NCI-H1048 (cell line): ENCODE measurements around the gene RAD51B.
"Not testable (repeated sequence)": the region's sequence is repeated elsewhere in the genome, so short reads cannot be mapped to it uniquely, and the experiment has no call there.

Experiments
- DNase-seq: peaks from one replicate; lab custom pipeline; 2025; lab: John Stamatoyannopoulos, UW

The RAD51B gene

DNA sequence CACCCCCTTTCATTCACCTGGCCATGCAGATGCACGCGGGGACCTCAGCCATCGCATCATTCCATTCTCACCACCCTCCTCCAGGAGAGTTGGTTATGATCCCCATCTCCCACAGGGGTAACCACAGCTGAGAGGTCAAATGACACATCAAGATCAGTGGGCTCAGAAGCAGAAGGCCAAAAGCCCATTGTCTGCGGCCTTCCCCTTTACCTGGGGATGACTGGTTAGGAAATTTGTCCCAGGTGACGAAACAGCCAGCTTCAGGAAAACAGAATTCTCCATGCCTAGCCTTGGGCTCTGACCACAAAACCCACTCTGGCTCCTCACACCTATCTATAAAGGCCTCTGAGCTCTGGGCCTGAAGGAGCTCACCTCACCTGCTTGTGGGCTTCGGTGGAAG is 937.2 kb downstream of the RAD51B start:
- no peak for DNase-seq

GRCh38 chr14:68757618-68758081 is 938.1 kb downstream of the RAD51B start:
- no peak for DNase-seq

- no peak for DNase-seq
Measured at GRCh38 chr14:68758301-68758700, 938.7 kb downstream of the RAD51B start.

DNA sequence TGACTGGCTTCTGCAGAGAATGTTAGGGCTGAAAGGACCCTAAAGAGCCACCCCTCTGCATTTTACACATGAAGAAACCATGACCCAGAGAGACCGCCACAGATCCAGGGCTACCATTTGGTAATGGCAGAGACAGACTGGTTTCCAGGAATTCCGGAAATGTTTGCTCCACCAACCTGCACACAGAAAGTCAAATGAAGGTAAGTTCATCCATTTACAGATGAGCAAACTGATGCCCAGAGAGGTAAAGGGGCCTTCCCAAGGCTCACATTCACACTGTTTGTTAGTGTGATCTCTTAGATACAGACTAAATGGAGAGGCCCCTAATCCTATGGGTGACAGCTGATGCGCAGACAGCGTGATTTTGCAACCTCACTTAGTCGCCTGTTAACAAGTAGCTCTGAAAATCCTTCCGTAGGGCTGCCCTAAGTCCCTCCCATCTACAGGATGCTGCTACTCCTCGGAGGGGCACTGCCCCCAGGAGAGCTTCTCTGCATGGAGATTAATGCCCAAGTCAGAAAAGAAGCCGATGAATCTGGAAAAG is 939.5 kb downstream of the RAD51B start:
- no peak for DNase-seq

- no peak for DNase-seq
Measured at GRCh38 chr14:68759937-68760336, 940.4 kb downstream of the RAD51B start.

- no peak for DNase-seq
Measured at GRCh38 chr14:68760761-68761160, 941.2 kb downstream of the RAD51B start.

DNA sequence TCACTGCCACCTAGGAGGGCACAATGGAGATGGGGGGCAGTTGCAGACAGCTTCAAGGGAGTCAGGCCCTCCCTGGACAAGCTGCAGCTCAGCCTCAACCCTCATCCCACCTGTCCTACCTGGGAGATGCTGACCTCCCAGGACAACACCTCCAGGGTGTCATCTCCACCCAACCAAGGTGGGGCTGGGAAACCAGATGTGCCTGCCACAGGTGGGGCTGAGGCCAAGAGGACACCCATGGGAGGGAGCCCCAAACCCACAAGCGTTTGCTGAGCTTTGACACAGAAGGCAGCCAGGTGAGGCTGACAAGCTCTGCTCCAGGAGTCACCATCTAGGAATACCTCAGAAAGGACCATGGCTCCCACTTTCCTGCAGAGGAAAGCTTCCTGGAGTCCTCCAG is 941.8 kb downstream of the RAD51B start:
- no peak for DNase-seq

GRCh38 chr14:68762953-68763764 is 943.6 kb downstream of the RAD51B start:
- DNase-seq: no peak

- DNase-seq: not testable (repeated sequence)
Measured at GRCh38 chr14:68763843-68764242, 944.3 kb downstream of the RAD51B start.

DNA sequence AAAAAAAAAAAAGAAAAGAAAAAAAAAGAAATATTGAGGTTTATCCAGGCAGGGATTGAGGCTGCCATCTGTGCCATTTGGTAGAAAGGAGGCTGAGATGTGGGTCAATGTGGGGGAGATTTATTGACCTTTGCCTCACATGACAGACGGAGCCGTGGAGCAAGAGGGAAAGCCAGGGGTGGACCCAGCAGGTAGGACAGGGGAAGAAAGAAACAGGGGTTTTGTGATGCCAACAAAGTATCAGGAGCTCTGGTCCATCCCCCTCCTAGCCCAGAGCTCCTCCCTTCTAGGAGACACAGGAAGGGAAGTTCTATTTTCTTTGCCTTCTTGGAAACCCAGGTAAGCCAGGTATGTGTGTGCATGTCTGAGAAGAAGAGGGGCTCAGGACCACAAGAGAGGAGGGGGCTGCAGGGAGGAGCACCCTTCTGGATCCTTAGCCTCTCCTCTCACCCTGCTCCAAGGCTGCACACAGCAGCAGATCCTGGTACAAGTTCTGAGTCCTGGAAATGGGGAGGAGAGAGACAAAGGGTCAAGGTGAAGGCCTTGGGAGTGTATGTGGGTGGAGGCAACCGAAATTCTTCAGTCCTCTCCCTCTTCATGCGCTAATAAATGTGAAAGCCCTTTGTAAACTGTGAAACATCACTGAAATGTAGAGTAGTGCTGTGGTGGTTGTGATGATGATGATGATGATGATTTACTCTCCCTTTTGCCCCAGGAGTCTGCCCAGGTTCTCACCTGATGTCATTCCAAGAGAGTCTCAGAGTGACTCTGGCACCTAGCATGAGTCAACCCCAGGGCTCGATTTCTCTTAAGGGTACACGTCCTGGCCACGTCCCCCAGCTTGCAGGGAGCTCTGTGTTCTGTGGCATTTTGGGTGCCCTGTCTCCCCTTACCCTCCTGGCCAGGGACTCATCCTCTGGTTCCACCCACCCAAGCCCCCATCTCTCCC is 947.0 kb downstream of the RAD51B start:
- no peak for DNase-seq

- DNase-seq: no peak
Measured at GRCh38 chr14:68767248-68767645, 947.7 kb downstream of the RAD51B start.

DNA sequence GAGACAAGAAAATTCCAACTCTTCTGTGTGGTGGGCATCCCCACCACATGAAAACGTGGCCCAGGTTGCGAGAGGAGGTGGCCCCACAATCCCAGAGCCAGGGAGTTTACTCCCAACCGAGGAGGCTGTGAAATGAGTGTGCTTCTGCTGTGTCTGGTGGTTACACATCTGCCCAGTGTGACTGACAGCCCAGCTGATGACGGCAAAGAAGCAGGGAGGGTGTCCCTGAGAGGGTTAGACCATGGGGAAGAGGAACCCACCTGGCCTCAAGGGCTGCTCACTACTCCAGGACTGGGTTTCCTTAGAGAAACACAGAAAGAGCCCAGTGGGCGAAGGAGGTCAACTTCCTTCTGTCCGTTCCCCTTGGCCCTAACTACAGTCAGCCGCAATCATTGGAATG is 948.7 kb downstream of the RAD51B start:
- no peak for DNase-seq

GRCh38 chr14:68770051-68770450 is 950.5 kb downstream of the RAD51B start:
- DNase-seq: no peak

GRCh38 chr14:68770553-68771286 is 951.1 kb downstream of the RAD51B start:
- no peak for DNase-seq

GRCh38 chr14:68771631-68772030 is 952.1 kb downstream of the RAD51B start:
- DNase-seq: no peak

- no peak for DNase-seq
Measured at GRCh38 chr14:68772761-68773381, 953.3 kb downstream of the RAD51B start.

DNA sequence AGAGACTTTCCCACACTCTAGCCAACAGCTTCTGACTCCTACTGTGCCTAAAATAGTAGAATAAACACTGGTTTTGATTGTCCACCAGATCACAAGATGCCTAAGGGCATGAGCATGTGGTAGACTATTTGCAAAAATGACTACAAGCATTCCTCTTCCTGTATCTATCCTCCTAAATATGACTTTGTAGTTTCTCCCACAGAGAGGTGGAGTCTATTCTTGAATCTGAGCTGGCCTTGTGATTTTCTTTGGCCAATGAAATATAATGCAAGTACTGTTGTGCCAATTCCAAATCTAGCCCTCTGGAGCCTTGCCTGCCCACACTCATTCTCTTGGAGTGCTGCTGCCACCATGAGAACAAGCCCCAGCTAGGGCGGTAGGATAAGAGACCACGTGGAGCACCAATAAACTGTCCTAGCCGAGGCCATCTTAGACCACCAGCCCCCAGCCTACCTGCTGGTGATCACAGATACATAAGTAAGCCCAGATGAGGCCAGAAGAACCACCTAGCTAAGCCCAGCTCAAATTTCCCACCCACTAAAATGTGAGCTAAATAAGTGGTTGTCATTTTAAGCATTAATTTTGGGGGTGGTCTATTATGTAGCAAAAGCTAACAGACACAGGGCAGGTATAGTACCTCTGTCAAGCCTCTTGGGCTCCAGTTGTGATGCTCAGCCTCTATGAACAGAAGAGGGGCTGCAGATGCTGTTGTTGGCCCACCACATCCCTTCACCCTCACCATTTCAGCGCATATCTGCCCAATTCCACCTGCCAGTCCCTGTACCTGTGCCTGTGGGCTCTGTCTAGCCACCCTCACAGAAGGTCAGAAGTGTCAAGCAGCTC is 955.4 kb downstream of the RAD51B start:
- no peak for DNase-seq

GRCh38 chr14:68775614-68776126 is 956.1 kb downstream of the RAD51B start:
- DNase-seq: no peak

GRCh38 chr14:68777644-68778043 is 958.1 kb downstream of the RAD51B start:
- no peak for DNase-seq
